MM.1S (cell line): ENCODE results near the gene PPP6R2.
A peak's percentile ranks its signal among the peaks of the same experiment; 100 is the strongest.

ENCODE experiments used
- CTCF ChIP-seq: fragments of 300-600 bp; sonication (generic); IDR thresholded peaks from 2 replicates; pipeline ENCODE4 v1.5.1; 2016; ENCODE audit warnings: antibody characterized with exemption, low read length, mixed read lengths
- EZH2phosphoT487 ChIP-seq: fragments of 300-600 bp; sonication (generic); IDR thresholded peaks from 2 replicates; pipeline ENCODE4 v1.6.1; 2018; ENCODE audit warnings: antibody characterized with exemption, low read length

- TF ChIP-seq CTCF (peak; percentile 25), EZH2phosphoT487 (no peak)
Observed at GRCh38 chr22:50456466-50457234, 113.5 kb downstream of the PPP6R2 start.
